ENCODE results near the gene ASB5. TPM values are rescaled to one million over a fixed set of nuclear protein-coding genes. Genes with fewer than 3 reads are reported as not detected.

The ASB5 gene
- total and polyA plus RNA-seq, 2 donors (not counting 1 experiment from before 2014, with no cell fraction given) = 1.0 to 1.8 TPM

- no peak overlapping the region for H2AFZ ChIP-seq (ENCODE audit: low read length)
- H3K9ac ChIP-seq (ENCODE audit: insufficient read depth, low read length) = no peak overlapping the region
- H4K20me1 ChIP-seq (ENCODE audit: control insufficient read depth, extremely low read depth, insufficient read depth, low read length) = no peaks in the 10 kb centered on the region
- H3K36me3 ChIP-seq (ENCODE audit: control insufficient read depth, insufficient read depth, low read length) = no peaks in the 10 kb centered on the region
- DNase-seq (ENCODE audit: low read depth in 2 of 2) = peak in 1 of 2 donors; percentile 72
- TF ChIP-seq, protein P1, sequence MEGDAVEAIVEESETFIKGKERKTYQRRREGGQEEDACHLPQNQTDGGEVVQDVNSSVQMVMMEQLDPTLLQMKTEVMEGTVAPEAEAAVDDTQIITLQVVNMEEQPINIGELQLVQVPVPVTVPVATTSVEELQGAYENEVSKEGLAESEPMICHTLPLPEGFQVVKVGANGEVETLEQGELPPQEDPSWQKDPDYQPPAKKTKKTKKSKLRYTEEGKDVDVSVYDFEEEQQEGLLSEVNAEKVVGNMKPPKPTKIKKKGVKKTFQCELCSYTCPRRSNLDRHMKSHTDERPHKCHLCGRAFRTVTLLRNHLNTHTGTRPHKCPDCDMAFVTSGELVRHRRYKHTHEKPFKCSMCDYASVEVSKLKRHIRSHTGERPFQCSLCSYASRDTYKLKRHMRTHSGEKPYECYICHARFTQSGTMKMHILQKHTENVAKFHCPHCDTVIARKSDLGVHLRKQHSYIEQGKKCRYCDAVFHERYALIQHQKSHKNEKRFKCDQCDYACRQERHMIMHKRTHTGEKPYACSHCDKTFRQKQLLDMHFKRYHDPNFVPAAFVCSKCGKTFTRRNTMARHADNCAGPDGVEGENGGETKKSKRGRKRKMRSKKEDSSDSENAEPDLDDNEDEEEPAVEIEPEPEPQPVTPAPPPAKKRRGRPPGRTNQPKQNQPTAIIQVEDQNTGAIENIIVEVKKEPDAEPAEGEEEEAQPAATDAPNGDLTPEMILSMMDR (conservative IDR thresholded peaks at IDR 0.05 in 1 of 2, IDR thresholded peaks at IDR 0.05 in 1 of 2; ENCODE audit: low read depth in 1 of 2, low read length in 2 of 2) = no peak
- no peak for TF ChIP-seq EZH2 (IDR thresholded peaks at IDR 0.05; ENCODE audit: low read length, missing control alignments)
- H3K27me3 ChIP-seq (ENCODE audit: control insufficient read depth, insufficient read depth, low read length) = no peaks in the 10 kb centered on the region
- H3K4me1 ChIP-seq (ENCODE audit: control insufficient read depth, extremely low read depth, insufficient read depth, low read length) = peaks cover 5% of the 10 kb centered on the region
- no peak overlapping the region for H3K27ac ChIP-seq (ENCODE audit: insufficient read depth, low read length)
- no peak overlapping the region for H3K4me3 ChIP-seq (replicated peaks in 1 of 4; ENCODE audit: control extremely low read depth in 1 of 4, insufficient read depth in 1 of 4, low read depth in 3 of 4, low read length in 4 of 4)
- no peaks in the 10 kb centered on the region for H3K79me2 ChIP-seq (ENCODE audit: control insufficient read depth, insufficient read depth, low read length)
- H3K9me3 ChIP-seq (ENCODE audit: control insufficient read depth, insufficient read depth, low read depth, low read length) = no peaks in the 10 kb centered on the region
- H3K4me2 ChIP-seq (ENCODE audit: extremely low read depth, insufficient read depth, low read length) = no peak overlapping the region
These were observed 81.4 kb downstream of the ASB5 start for GRCh38 chr4:176187624-176188023.

DNA sequence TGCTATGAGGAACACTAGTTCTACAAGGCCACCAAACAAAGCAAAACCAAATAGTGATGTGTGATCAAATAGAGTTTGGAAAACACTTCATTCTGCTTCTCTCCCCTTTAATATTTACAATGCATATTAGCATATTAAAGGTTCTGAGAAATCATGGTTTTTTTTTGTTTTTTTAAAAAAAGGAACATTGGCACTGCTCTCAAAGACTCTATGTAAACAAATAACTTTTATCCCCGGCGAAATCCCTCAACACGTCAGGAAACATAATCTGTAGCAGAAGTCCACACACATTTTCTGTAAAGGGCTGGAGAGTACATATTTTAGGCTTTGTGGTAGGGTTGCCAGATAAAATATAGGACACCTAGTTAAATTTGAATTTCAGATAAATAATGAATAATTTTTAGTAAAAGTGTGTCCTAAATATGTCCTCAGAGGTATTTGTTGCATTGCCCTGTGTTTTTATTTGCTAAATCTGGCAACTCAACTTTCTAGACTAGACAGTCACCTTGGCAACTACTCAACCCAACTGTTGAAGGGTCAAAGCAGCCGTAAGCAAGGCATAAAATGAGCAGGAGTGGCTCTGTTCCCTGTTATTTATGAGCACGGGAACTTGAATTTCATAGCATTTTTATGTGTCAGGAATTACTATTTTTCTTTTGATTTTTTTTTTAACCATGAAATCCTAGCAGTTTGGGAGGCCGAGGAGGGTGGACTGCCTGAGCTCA is 82.2 kb downstream of the ASB5 start:
- Histone ChIP-seq H3K4me1 (ENCODE audit: control insufficient read depth, extremely low read depth, insufficient read depth, low read length) (peaks cover 2% of the 10 kb centered on the region), H4K20me1 (ENCODE audit: control insufficient read depth, extremely low read depth, insufficient read depth, low read length) (no peaks in the 10 kb centered on the region)

DNA sequence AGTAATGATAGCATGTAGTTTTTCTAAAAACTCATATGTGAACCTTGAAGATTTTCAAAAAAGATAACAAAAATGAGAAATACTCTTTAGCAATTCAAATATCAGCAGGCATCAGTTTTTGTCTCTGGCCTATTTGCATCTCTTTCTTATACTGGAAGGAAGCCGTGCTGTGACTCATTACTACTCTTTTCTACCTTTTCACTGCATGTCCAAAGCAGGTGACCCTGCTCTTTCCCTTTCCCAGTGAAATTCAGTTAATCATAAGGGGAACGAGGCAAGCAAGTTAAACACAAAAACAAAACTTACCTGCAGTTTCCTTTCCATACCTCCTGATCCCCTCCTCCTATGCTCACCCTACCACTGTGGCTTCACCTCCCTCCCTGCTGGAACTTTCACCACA is 83.0 kb downstream of the ASB5 start:
- H3K27me3 ChIP-seq (ENCODE audit: control insufficient read depth, insufficient read depth, low read length) = no peaks in the 10 kb centered on the region
- H3K79me2 ChIP-seq (ENCODE audit: control insufficient read depth, insufficient read depth, low read length) = no peaks in the 10 kb centered on the region
- H3K4me3 ChIP-seq (replicated peaks in 1 of 4; ENCODE audit: control extremely low read depth in 1 of 4, insufficient read depth in 1 of 4, low read depth in 3 of 4, low read length in 4 of 4) = no peak overlapping the region
- no peaks in the 10 kb centered on the region for H3K9me3 ChIP-seq (ENCODE audit: control insufficient read depth, insufficient read depth, low read depth, low read length)
- H3K4me2 ChIP-seq (ENCODE audit: extremely low read depth, insufficient read depth, low read length) = no peak overlapping the region
- no peak overlapping the region for H3K27ac ChIP-seq (ENCODE audit: insufficient read depth, low read length)
- no peak for TF ChIP-seq EZH2 (IDR thresholded peaks at IDR 0.05; ENCODE audit: low read length, missing control alignments)
- TF ChIP-seq, protein P1 (conservative IDR thresholded peaks at IDR 0.05 in 1 of 2, IDR thresholded peaks at IDR 0.05 in 1 of 2; ENCODE audit: low read depth in 1 of 2, low read length in 2 of 2) = no peak
- no peaks in the 10 kb centered on the region for H3K36me3 ChIP-seq (ENCODE audit: control insufficient read depth, insufficient read depth, low read length)
- H2AFZ ChIP-seq (ENCODE audit: low read length) = no peak overlapping the region
- no peak for DNase-seq (ENCODE audit: low read depth in 2 of 2)
- no peak overlapping the region for H3K9ac ChIP-seq (ENCODE audit: insufficient read depth, low read length)
- no peaks in the 10 kb centered on the region for H4K20me1 ChIP-seq (ENCODE audit: control insufficient read depth, extremely low read depth, insufficient read depth, low read length)
- peaks cover 2% of the 10 kb centered on the region for H3K4me1 ChIP-seq (ENCODE audit: control insufficient read depth, extremely low read depth, insufficient read depth, low read length)

More for the DNA sequence above, 82.2 kb downstream of the ASB5 start:
- Histone ChIP-seq H3K9ac (ENCODE audit: insufficient read depth, low read length) (no peak overlapping the region), H3K36me3 (ENCODE audit: control insufficient read depth, insufficient read depth, low read length) (no peaks in the 10 kb centered on the region), H3K79me2 (ENCODE audit: control insufficient read depth, insufficient read depth, low read length) (no peaks in the 10 kb centered on the region), H3K27me3 (ENCODE audit: control insufficient read depth, insufficient read depth, low read length) (no peaks in the 10 kb centered on the region), H3K27ac (ENCODE audit: insufficient read depth, low read length) (no peak overlapping the region), H3K9me3 (ENCODE audit: control insufficient read depth, insufficient read depth, low read depth, low read length) (no peaks in the 10 kb centered on the region), H3K4me3 (replicated peaks in 1 of 4; ENCODE audit: control extremely low read depth in 1 of 4, insufficient read depth in 1 of 4, low read depth in 3 of 4, low read length in 4 of 4) (no peak overlapping the region), H3K4me2 (ENCODE audit: extremely low read depth, insufficient read depth, low read length) (no peak overlapping the region), H2AFZ (ENCODE audit: low read length) (no peak overlapping the region)
- TF ChIP-seq EZH2 (IDR thresholded peaks at IDR 0.05; ENCODE audit: low read length, missing control alignments) = no peak
- DNase-seq (ENCODE audit: low read depth in 2 of 2) = peak in 1 of 2 donors; percentile 72

All from fibroblast of lung (primary cell).